Neural cell (in vitro differentiated cells): ENCODE results near the gene TACR2. TPM values are rescaled to one million over a fixed set of nuclear protein-coding genes. Genes with fewer than 3 reads are reported as not detected.

Experiments used
- H2AFZ ChIP-seq: fragments of 200-600, 300-800 bp; sonication (generic), shearing (Covaris generic); 2 replicates; pipeline ENCODE4 v1.6.0; 2014; ENCODE audit warnings: low read depth, mild to moderate bottlenecking, antibody characterized with exemption, low read length, moderate library complexity
- H3F3A ChIP-seq: fragments of 200-600 bp; shearing (Covaris generic); 2 replicates; pipeline ENCODE4 v1.6.1; 2016; ENCODE audit warnings: mild to moderate bottlenecking, moderate library complexity, mixed read lengths, antibody characterized with exemption, low read length; ENCODE audit not compliant: insufficient read depth, poor library complexity, severe bottlenecking
- H3K27ac ChIP-seq: fragments of 200-600, 300-800 bp; sonication (generic), shearing (Covaris generic); 2 replicates; pipeline ENCODE4 v1.5.1; 2014; ENCODE audit warnings: mild to moderate bottlenecking, low read length, moderate library complexity
- H3K27me3 ChIP-seq: fragments of 300-800, 200-600 bp; sonication (generic), shearing (Covaris generic); 2 replicates; pipeline ENCODE4 v1.6.0; 2014; ENCODE audit warnings: mild to moderate bottlenecking, low read depth, low read length, moderate library complexity; ENCODE audit not compliant: insufficient read depth
- H3K36me3 ChIP-seq: fragments of 300-800, 200-600 bp; sonication (generic), shearing (Covaris generic); 2 replicates; pipeline ENCODE4 v1.5.1; 2014; ENCODE audit warnings: mild to moderate bottlenecking, antibody characterized with exemption, low read length, moderate library complexity; ENCODE audit not compliant: insufficient read depth
- H3K4me2 ChIP-seq: fragments of 300-800, 200-600 bp; sonication (generic), shearing (Covaris generic); 2 replicates; pipeline ENCODE4 v1.6.0; 2014; ENCODE audit warnings: mild to moderate bottlenecking, low read length
- H3K4me3 ChIP-seq: fragments of 300-800, 200-600 bp; sonication (generic), shearing (Covaris generic); 2 replicates; pipeline ENCODE4 v1.5.1; 2014; ENCODE audit warnings: mild to moderate bottlenecking, low read length, moderate library complexity
- H3K79me2 ChIP-seq: fragments of 200-600 bp; shearing (Covaris generic); replicated peaks from 2 replicates; pipeline ENCODE4 v1.6.0; 2014; ENCODE audit warnings: mild to moderate bottlenecking, low read length, moderate library complexity; ENCODE audit not compliant: insufficient read depth
- H3K9ac ChIP-seq: fragments of 300-800, 200-600 bp; sonication (generic), shearing (Covaris generic); 2 replicates; pipeline ENCODE4 v1.6.1; 2016; ENCODE audit warnings: mild to moderate bottlenecking, low read length, mixed read lengths
- H3K9me2 ChIP-seq: fragments of 200-600 bp; shearing (Covaris generic); 2 replicates; pipeline ENCODE4 v1.6.1; 2016; ENCODE audit warnings: mild to moderate bottlenecking, low read length, mixed read lengths; ENCODE audit not compliant: insufficient read depth
- H3K9me3 ChIP-seq: fragments of 200-600, 300-800 bp; sonication (generic), shearing (Covaris generic); 2 replicates; pipeline ENCODE4 v1.6.1; 2016; ENCODE audit warnings: mild to moderate bottlenecking, mixed run types, low read length, moderate library complexity, mixed read lengths
- H4K20me1 ChIP-seq: fragments of 200-600 bp; shearing (Covaris generic); 2 replicates; pipeline ENCODE4 v1.6.1; 2016; ENCODE audit warnings: mild to moderate bottlenecking, mixed run types; ENCODE audit not compliant: insufficient read depth
- CTCF ChIP-seq: fragments of 450-650 bp; IDR thresholded peaks from 2 replicates; pipeline ENCODE4 v1.5.1; 2014; ENCODE audit warnings: antibody characterized with exemption, mild to moderate bottlenecking, moderate library complexity; ENCODE audit not compliant: poor library complexity, severe bottlenecking
- EP300 ChIP-seq: fragments of 450-650 bp; conservative IDR thresholded peaks from 2 replicates; pipeline ENCODE4 v1.6.1; 2014; ENCODE audit warnings: antibody characterized with exemption, mild to moderate bottlenecking, moderate library complexity; ENCODE audit not compliant: poor library complexity, severe bottlenecking
- EZH2 ChIP-seq: fragments of 200-600, 300-800 bp; shearing (Covaris generic), sonication (generic); IDR thresholded peaks from 2 replicates; pipeline ENCODE4 v1.6.1; 2014; ENCODE audit warnings: antibody characterized with exemption, low read length, borderline replicate concordance, mild to moderate bottlenecking; ENCODE audit not compliant: insufficient read depth, poor library complexity, severe bottlenecking
- MXI1 ChIP-seq: fragments of 450-650 bp; conservative IDR thresholded peaks from 2 replicates; pipeline ENCODE4 v1.6.1; 2014; ENCODE audit warnings: antibody characterized with exemption, mild to moderate bottlenecking; ENCODE audit not compliant: poor library complexity, severe bottlenecking
- POLR2AphosphoS5 ChIP-seq: IDR thresholded peaks from 2 replicates; pipeline ENCODE4 v1.6.1; 2012
- RAD21 ChIP-seq: fragments of 450-650 bp; conservative IDR thresholded peaks from 2 replicates; pipeline ENCODE4 v1.6.1; 2014; ENCODE audit warnings: antibody characterized with exemption, mild to moderate bottlenecking, moderate library complexity
- REST ChIP-seq: IDR thresholded peaks from 2 replicates; pipeline ENCODE4 v1.6.1; 2012; ENCODE audit warnings: borderline replicate concordance
- SMC3 ChIP-seq: fragments of 450-650 bp; conservative IDR thresholded peaks from 2 replicates; pipeline ENCODE4 v1.6.1; 2014; ENCODE audit warnings: antibody characterized with exemption, mild to moderate bottlenecking, moderate library complexity; ENCODE audit not compliant: poor library complexity
- TAF1 ChIP-seq: IDR thresholded peaks from 2 replicates; pipeline ENCODE4 v1.6.1; 2012; ENCODE audit warnings: low read depth
- polyA plus RNA-seq: library from polyadenylated mRNA; depleted of rRNA; stranded (reverse); fragments of >200 nt; gene quantifications from 2 replicates; pipeline ENCODE4 v1.2.3, GENCODE V29; 2014

TACR2 gene
- polyA plus RNA-seq, 1 donor from 2014 or later, result not detected

GRCh38 chr10:69413221-69413865, 3.4 kb downstream of the TACR2 start:
- Histone ChIP-seq H3K27me3 (no peaks in the 10 kb centered on the region), H4K20me1 (no peaks in the 10 kb centered on the region), H2AFZ (no peak overlapping the region), H3K27ac (no peak overlapping the region), H3K36me3 (no peaks in the 10 kb centered on the region), H3F3A (no peaks in the 10 kb centered on the region), H3K4me3 (no peak overlapping the region), H3K9me3 (no peaks in the 10 kb centered on the region), H3K79me2 (no peaks in the 10 kb centered on the region), H3K9ac (peak overlapping the region; percentile 16), H3K4me2 (no peak overlapping the region), H3K9me2 (no peaks in the 10 kb centered on the region)
- no peak for TF ChIP-seq EP300
- TF ChIP-seq REST, result peak; percentile 29
- TF ChIP-seq CTCF, result peak; percentile 71
- no peak for TF ChIP-seq EZH2
- TF ChIP-seq RAD21, result peak; percentile 72
- TF ChIP-seq MXI1, result no peak
- peak; percentile 65 for TF ChIP-seq SMC3

GRCh38 chr10:69412232-69412790, 4.4 kb downstream of the TACR2 start:
- Histone ChIP-seq H3K9me3 (no peaks in the 10 kb centered on the region), H2AFZ (no peak overlapping the region), H4K20me1 (no peaks in the 10 kb centered on the region), H3K4me3 (no peak overlapping the region), H3K4me2 (no peak overlapping the region), H3K27ac (no peak overlapping the region), H3K36me3 (no peaks in the 10 kb centered on the region), H3F3A (no peaks in the 10 kb centered on the region), H3K9me2 (no peaks in the 10 kb centered on the region), H3K79me2 (no peaks in the 10 kb centered on the region), H3K9ac (no peak overlapping the region), H3K27me3 (no peaks in the 10 kb centered on the region)
- TF ChIP-seq MXI1 (no peak), POLR2AphosphoS5 (no peak), CTCF (no peak), TAF1 (no peak), EZH2 (no peak), SMC3 (no peak), REST (no peak), EP300 (no peak), RAD21 (no peak)
